OCI-LY7 (cell line): ENCODE data around the gene SIGLEC12. TPM values are rescaled to one million over a fixed set of nuclear protein-coding genes. Genes with fewer than 3 reads are reported as not detected.

Experiments
- BruUV-seq: library from RNA; stranded (reverse); fragments of 400-500 nt; replicated peaks from 2 replicates; lab custom pipeline; 2021; lab: Mats Ljungman, UMichigan
- CTCF ChIA-PET: fragments of 300-600 bp; sonication (Branson Sonifier 250); formaldehyde crosslinking; loops from one replicate; lab custom pipeline; 2022; ENCODE audit warnings: antibody characterized with exemption; ENCODE audit not compliant: unreplicated experiment; lab: Charles Lee
- POLR2A ChIA-PET: fragments of 300-600 bp; sonication (Branson Sonifier 250); formaldehyde crosslinking; loops from one replicate; lab custom pipeline; 2022; ENCODE audit warnings: antibody characterized with exemption; lab: Charles Lee
- DNase-seq: peaks from one replicate; pipeline ENCODE4 v3.0.0-alpha.2; 2015; ENCODE audit warnings: low spot score
- H2AFZ ChIP-seq: fragments of 200-600 bp; sonication (generic), shearing (Covaris generic); 2 replicates; pipeline ENCODE4 v1.6.1; 2014; ENCODE audit warnings: mild to moderate bottlenecking, antibody characterized with exemption, low read length, moderate library complexity
- H3K27ac ChIP-seq: fragments of 200-600 bp; sonication (generic); 2 replicates; pipeline ENCODE4 v1.5.1; 2014; ENCODE audit warnings: mixed run types, low read depth, mild to moderate bottlenecking, moderate library complexity, low read length, inconsistent platforms; ENCODE audit not compliant: poor library complexity, severe bottlenecking
- H3K36me3 ChIP-seq: fragments of 200-600 bp; sonication (generic); 2 replicates; pipeline ENCODE4 v1.6.1; 2014; ENCODE audit warnings: mild to moderate bottlenecking, antibody characterized with exemption, low read length, moderate library complexity, mixed read lengths; ENCODE audit not compliant: insufficient read depth
- H3K4me1 ChIP-seq: fragments of 200-600 bp; sonication (generic); 2 replicates; pipeline ENCODE4 v1.5.1; 2014; ENCODE audit warnings: mild to moderate bottlenecking, low read length; ENCODE audit not compliant: insufficient read depth, poor library complexity, severe bottlenecking
- H3K4me2 ChIP-seq: fragments of 200-600 bp; sonication (generic); 2 replicates; pipeline ENCODE4 v1.6.1; 2014; ENCODE audit warnings: mild to moderate bottlenecking, low read length
- H3K4me3 ChIP-seq: fragments of 200-600 bp; sonication (generic); 2 replicates; pipeline ENCODE4 v1.5.1; 2014; ENCODE audit warnings: mild to moderate bottlenecking, low read depth, low read length; ENCODE audit not compliant: poor library complexity, severe bottlenecking
- H3K79me2 ChIP-seq: fragments of 200-600 bp; sonication (generic); 2 replicates; pipeline ENCODE4 v1.6.1; 2016; ENCODE audit warnings: low read depth, mild to moderate bottlenecking, low read length, moderate library complexity, mixed read lengths; ENCODE audit not compliant: insufficient read depth
- H3K9me2 ChIP-seq: fragments of 200-600 bp; sonication (generic); 2 replicates; pipeline ENCODE4 v1.6.1; 2016; ENCODE audit warnings: mild to moderate bottlenecking, low read length, mixed read lengths; ENCODE audit not compliant: insufficient read depth
- H3K9me3 ChIP-seq: fragments of 200-600 bp; sonication (generic); 2 replicates; pipeline ENCODE4 v1.6.1; 2014; ENCODE audit warnings: mild to moderate bottlenecking, mixed run types, low read length, mixed read lengths
- H4K20me1 ChIP-seq: fragments of 200-600 bp; sonication (generic); 2 replicates; pipeline ENCODE4 v1.6.1; 2014; ENCODE audit warnings: mild to moderate bottlenecking, antibody characterized with exemption, low read length, moderate library complexity, mixed read lengths; ENCODE audit not compliant: insufficient read depth
- CTCF ChIP-seq: fragments of 200-600 bp; sonication (generic); conservative IDR thresholded peaks from 2 replicates; pipeline ENCODE4 v1.5.1; 2014; ENCODE audit warnings: mild to moderate bottlenecking, antibody characterized with exemption, low read length, moderate library complexity, mixed read lengths
- EZH2phosphoT487 ChIP-seq: fragments of 200-600 bp; sonication (generic); IDR thresholded peaks from 2 replicates; pipeline ENCODE4 v1.6.1; 2018; ENCODE audit warnings: low read depth, borderline replicate concordance, mild to moderate bottlenecking, mixed run types, antibody characterized with exemption, low read length, moderate library complexity, mixed read lengths
- intact Hi-C: fragments of 100-400 bp; cut with micrococcal nuclease; formaldehyde crosslinking; loops from one replicate; pipeline ENCODE4 v1.10.0; 2022; ENCODE audit not compliant: unreplicated experiment
- small RNA-seq: library from RNA; depleted of rRNA; stranded (forward); fragments of <200 nt; gene quantifications from one replicate; pipeline ENCODE3, GENCODE V24; 2014
- total RNA-seq, 2 experiments: library from RNA; depleted of rRNA in 1 of 2; stranded (reverse); fragments of >200 nt in 1 of 2; shearing (Covaris generic) in 1 of 2; gene quantifications; 2 replicates each; pipeline ENCODE4 v1.2.3, GENCODE V29; 2014 to 2022

Gene SIGLEC12
- total RNA-seq, 2 experiments from 2014 or later = not detected

GRCh38 chr19:51441410-51442390, 59.9 kb downstream of the SIGLEC12 start:
- peak; percentile 69 for DNase-seq
- ChIA-PET POLR2A (no interaction called here), CTCF (interaction anchor here (1.3 kb wide), 1 partner anchor 215 kb away, joined by 4 read pairs; no protein-coding TSS in a partner anchor)
- H3K27ac ChIP-seq = no peak overlapping the region
- H3K79me2 ChIP-seq = no peaks in the 10 kb centered on the region
- peak overlapping the region; percentile 54 for H3K4me3 ChIP-seq
- H3K9me3 ChIP-seq = no peaks in the 10 kb centered on the region
- no peaks in the 10 kb centered on the region for H3K9me2 ChIP-seq
- H4K20me1 ChIP-seq = no peaks in the 10 kb centered on the region
- peaks cover 18% of the 10 kb centered on the region for H3K4me1 ChIP-seq
- H2AFZ ChIP-seq = peak overlapping the region; percentile 51
- BruUV-seq = no TSS peak
- H3K4me2 ChIP-seq = peak overlapping the region; percentile 85
- TF ChIP-seq EZH2phosphoT487 (no peak), CTCF (0 out of 2 replicates have a peak, but pooled peaks have one; percentile 9)
- no peaks in the 10 kb centered on the region for H3K36me3 ChIP-seq
- intact Hi-C loops = no loop called here

Small RNAs within 50 kb of the gene (small RNA-seq; reads per million reads assigned to genes)
- not detected for gene AC020914.3
- not detected for gene AC020914.5

Other genes with a start within 250 kb of the SIGLEC12 start
- not detected in 2 replicates for gene IGLON5, start 190.2 kb downstream of the SIGLEC12 start, total RNA-seq (2014; rRNA removed; shearing (Covaris generic))
- not detected in 2 replicates for gene IGLON5, start 190.2 kb downstream of the SIGLEC12 start, total RNA-seq (2022)
- gene VSIG10L, start 159.7 kb downstream of the SIGLEC12 start, total RNA-seq (2014; rRNA removed; shearing (Covaris generic)) = 0.09 and 0.72 TPM in 2 replicates
- gene VSIG10L, start 159.7 kb downstream of the SIGLEC12 start, total RNA-seq (2022) = 1.6 and 2.3 TPM in 2 replicates
- gene ETFB, start 135.4 kb downstream of the SIGLEC12 start, total RNA-seq (2014; rRNA removed; shearing (Covaris generic)) = 58.2 and 64.1 TPM in 2 replicates
- gene ETFB, start 135.4 kb downstream of the SIGLEC12 start, total RNA-seq (2022) = 58.5 and 71.6 TPM in 2 replicates
- gene CLDND2, start 132.8 kb downstream of the SIGLEC12 start, total RNA-seq (2014; rRNA removed; shearing (Covaris generic)) = not detected in 2 replicates
- 1.4 and 1.9 TPM in 2 replicates for gene CLDND2, start 132.8 kb downstream of the SIGLEC12 start, total RNA-seq (2022)
- not detected in 2 replicates for gene NKG7, start 129.1 kb downstream of the SIGLEC12 start, total RNA-seq (2014; rRNA removed; shearing (Covaris generic))
- gene NKG7, start 129.1 kb downstream of the SIGLEC12 start, total RNA-seq (2022) = not detected in 2 replicates
- not detected in 2 replicates for gene LIM2, start 113.8 kb downstream of the SIGLEC12 start, total RNA-seq (2014; rRNA removed; shearing (Covaris generic))
- gene LIM2, start 113.8 kb downstream of the SIGLEC12 start, total RNA-seq (2022) = not detected in 2 replicates
- not detected in 2 replicates for gene C19orf84, start 111.2 kb downstream of the SIGLEC12 start, total RNA-seq (2014; rRNA removed; shearing (Covaris generic))
- gene C19orf84, start 111.2 kb downstream of the SIGLEC12 start, total RNA-seq (2022) = not detected in 2 replicates
- gene SIGLEC10, start 84.2 kb downstream of the SIGLEC12 start, total RNA-seq (2014; rRNA removed; shearing (Covaris generic)) = 20.7 and 25.2 TPM in 2 replicates
- gene SIGLEC10, start 84.2 kb downstream of the SIGLEC12 start, total RNA-seq (2022) = 23.3 and 26.6 TPM in 2 replicates
- not detected in 2 replicates for gene SIGLEC8, start 43.3 kb downstream of the SIGLEC12 start, total RNA-seq (2014; rRNA removed; shearing (Covaris generic))
- not detected in 2 replicates for gene SIGLEC8, start 43.3 kb downstream of the SIGLEC12 start, total RNA-seq (2022)
- not detected in 2 replicates for gene CEACAM18, start 23.3 kb downstream of the SIGLEC12 start, total RNA-seq (2014; rRNA removed; shearing (Covaris generic))
- not detected in 2 replicates for gene CEACAM18, start 23.3 kb downstream of the SIGLEC12 start, total RNA-seq (2022)
- not detected in 2 replicates for gene SIGLEC6, start 29.9 kb upstream of the SIGLEC12 start, total RNA-seq (2014; rRNA removed; shearing (Covaris generic))
- gene SIGLEC6, start 29.9 kb upstream of the SIGLEC12 start, total RNA-seq (2022) = not detected in 2 replicates
- 3.5 and 4.7 TPM in 2 replicates for gene ZNF175, start 69.5 kb upstream of the SIGLEC12 start, total RNA-seq (2014; rRNA removed; shearing (Covaris generic))
- gene ZNF175, start 69.5 kb upstream of the SIGLEC12 start, total RNA-seq (2022) = 10.4 and 13.4 TPM in 2 replicates
- not detected in 2 replicates for gene SIGLEC5, start 128.6 kb upstream of the SIGLEC12 start, total RNA-seq (2014; rRNA removed; shearing (Covaris generic))
- gene SIGLEC5, start 128.6 kb upstream of the SIGLEC12 start, total RNA-seq (2022) = not detected in 2 replicates
- gene SIGLEC14, start 145.0 kb upstream of the SIGLEC12 start, total RNA-seq (2014; rRNA removed; shearing (Covaris generic)) = not detected in 2 replicates
- gene SIGLEC14, start 145.0 kb upstream of the SIGLEC12 start, total RNA-seq (2022) = not detected in 2 replicates
- 5.9 and 12.5 TPM in 2 replicates for gene SPACA6, start 191.5 kb upstream of the SIGLEC12 start, total RNA-seq (2014; rRNA removed; shearing (Covaris generic))
- gene SPACA6, start 191.5 kb upstream of the SIGLEC12 start, total RNA-seq (2022) = 2.5 and 5.1 TPM in 2 replicates
- gene HAS1, start 222.2 kb upstream of the SIGLEC12 start, total RNA-seq (2014; rRNA removed; shearing (Covaris generic)) = not detected in 2 replicates
- gene HAS1, start 222.2 kb upstream of the SIGLEC12 start, total RNA-seq (2022) = not detected in 2 replicates